AML-193 (cell line): ENCODE measurements around the gene DHRS4L2.
A peak's percentile ranks its signal among the peaks of the same experiment; 100 is the strongest.
"Not testable (repeated sequence)": the region's sequence is repeated elsewhere in the genome, so short reads cannot be mapped to it uniquely, and the experiment has no call there.

Experiments used
- DNase-seq, 2 experiments: peaks; one replicate each; lab custom pipeline; 2025; lab: John Stamatoyannopoulos, UW

DHRS4L2 gene

DNA sequence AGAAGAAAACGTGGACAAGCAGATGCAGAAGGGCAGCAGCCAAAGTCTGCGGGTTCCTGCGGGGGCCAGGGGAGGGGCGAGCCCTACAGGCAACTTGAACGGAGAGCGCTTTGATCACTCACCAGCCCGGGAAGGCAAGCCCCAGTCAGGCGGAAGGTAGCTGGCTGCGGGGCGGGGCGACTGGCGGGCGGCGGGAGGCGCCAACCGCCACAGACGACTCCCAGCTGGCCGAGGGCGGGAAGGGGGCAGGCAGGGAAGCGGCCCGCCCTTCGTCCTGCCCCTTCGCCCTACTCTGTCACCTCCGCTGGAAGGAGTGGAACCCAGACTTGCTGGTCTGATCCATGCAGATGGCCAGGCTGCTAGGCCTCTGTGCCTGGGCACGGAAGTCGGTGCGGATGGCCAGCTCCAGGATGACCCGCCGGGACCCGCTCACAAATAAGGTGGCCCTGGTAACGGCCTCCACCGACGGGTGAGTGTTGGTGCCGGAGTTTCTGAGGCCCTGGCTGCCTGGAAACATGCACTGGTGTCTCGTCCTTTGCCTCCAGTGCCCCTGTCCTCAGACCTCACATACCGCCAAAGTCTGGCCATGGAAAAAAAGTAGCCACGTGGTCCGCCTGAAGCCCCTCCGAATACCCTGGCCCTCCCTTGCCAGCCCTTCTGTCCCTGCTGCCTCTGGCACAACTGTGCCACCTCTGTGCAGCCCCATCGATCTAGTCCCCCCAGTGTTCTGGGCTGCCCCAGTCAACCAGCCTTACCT lies at the start of gene DHRS4L2:
DHRS4L2 (plus strand) TSS at position 323 of the 757 bp plus-strand sequence; CDS start at position 342, 19 bp downstream.
- peak; percentile 71 to 74 for DNase-seq

DNA sequence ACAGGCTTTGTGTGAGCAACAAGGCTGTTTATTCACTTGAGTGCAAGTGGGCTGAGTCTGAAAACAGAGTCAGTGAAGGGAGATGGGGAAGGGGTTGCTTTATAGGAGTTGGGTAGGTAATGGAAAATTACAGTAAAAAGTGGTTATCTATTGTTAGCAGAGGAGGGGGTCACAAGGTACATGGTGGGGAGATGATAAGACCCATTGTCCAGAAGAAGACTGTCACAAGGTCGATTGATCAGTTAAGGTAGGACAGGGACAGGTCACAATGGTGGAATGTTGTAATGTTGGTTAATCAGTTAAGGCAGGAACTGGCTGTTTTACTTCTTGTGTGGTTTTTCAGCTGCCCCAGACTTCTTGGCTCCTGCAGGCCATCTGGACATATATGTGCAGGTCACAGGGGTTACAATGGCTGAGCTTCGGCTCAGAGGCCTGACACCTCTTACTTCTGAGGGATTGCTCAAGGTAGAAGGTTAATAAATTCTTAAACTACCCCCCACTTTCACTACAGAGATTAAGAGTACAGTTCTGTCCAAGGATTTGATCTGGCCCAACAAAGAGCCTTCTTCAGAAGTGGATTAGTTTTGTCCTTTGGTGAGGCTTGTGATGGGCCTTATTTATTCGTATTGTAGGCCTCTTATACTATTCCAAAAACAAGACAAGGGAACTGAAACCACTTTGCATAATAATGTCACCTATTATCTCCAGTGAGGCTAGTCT lies 49.0 kb upstream of the DHRS4L2 start:
- DNase-seq: no peak

DNA sequence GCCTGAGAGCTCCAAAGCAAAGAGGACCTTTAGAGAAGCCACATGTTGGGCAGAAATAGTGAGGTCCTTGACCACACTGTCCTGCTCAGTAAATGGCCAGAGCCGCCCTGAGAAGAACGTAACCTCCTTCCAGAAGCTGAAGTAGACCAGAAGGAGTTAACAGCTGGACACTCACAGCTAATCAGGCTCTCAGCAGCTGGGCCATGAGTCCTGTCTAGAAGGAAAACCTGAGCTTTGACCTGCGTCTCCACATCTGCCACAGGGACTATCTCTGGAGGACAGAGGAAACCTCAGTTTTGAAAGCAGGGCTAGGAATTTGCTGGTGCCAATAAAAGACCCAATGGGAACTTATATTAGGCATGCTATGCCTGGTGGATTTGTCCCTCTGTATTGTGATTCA lies 47.5 kb upstream of the DHRS4L2 start:
- no peak for DNase-seq

DNA sequence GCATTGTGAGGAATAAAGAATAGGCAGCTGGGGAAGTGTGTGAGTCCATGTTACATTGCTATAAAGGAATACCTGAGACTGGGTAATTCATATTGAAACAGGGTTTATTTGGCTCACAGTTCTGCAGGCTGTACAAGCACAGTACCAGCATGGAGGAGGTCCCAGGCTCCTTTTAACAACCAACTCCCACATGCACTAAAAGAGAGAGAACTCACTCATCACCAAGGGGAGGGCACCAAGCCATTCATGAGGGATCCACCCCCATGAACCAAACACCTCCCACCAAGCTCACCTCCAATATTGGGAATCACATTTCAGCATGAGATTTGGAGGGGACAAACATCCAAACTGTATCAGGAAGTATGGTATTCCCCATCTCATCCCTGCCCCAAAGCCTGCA lies 47.1 kb upstream of the DHRS4L2 start:
- DNase-seq: no peak

DNA sequence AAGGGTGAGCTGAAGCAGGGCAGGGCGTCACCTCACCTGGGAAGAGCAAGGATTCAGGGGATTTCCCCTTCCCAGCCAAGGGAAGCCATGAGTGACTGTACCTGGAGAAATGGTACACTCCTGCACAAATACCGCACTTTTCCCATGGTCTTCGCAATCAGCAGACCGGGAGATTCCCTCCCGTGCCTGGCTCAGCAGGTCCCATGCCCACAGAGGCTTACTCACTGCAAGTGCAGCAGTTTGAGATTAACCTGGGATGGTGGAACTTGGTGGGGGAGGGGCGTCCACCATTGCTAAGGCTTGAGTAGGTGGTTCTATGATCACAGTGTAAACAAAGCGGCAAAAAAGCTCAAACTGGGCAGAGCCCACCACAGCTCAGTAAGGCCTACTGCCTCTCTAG lies 46.1 kb upstream of the DHRS4L2 start:
- DNase-seq: no peak

DNA sequence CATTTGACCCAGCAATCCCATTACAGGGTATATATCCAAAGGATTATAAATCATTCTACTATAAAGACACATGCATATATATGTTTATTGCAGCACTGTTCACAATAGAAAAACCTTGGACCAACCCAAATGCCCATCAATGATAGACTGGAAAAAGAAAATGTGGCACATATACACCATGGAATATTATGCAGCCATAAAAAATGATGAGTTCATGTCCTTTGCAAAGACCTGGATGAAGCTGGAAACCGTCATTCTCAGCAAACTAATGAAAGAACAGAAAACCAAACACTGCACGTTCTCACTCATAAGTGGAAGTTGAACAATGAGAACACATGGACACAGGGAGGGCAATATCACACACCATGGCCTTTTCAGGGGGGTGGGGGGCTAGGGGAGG lies 39.7 kb upstream of the DHRS4L2 start:
- DNase-seq: not testable (repeated sequence)

DNA sequence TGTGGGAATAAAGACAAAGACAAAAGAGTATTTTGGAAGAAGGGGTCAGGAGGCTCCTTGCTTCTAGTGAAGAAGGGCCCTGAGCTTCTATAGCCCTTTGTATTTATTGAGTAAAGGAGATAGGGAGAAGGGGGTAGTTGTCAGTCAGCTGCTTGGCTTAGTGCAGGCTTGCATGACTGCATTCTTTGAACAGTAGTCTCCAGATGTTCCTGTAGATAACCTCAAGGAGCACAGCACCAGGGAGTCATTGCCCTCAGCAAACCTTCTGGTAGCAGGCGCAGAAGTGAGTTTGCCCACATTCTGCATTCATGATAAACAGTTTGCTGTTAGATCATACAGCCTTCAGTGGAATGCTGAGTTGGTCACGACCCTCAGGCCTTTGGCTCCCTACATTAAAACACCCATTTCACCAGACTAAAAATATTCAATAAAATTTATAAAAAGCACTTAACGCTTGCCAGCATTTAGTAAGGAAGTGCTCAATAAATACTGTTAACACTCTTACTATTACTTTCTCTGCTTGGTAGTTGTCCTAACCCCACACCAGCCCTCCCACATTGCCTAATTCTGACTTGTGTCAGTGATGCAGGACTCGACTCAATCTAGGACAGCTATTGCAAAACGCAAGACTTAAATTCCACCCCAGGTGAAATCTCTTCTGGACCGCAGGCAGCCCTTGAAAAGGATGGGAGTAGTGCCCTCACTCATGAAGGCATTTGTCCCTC lies 38.2 kb upstream of the DHRS4L2 start:
- DNase-seq: no peak

DNA sequence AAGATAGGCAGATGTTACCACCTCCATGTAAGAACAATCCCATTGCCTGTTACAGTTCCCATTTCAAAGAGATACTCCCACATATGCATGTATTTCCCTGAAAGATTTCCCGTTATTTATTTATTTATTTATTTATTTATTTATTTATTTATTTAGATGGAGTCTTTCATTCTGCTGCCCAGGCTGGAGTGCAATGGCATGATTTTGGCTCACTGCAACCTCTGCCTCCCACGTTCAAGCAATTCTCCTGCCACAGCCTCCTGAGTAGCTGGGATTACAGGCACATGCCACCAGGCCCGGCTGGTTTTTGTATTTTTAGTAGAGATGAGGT lies 37.6 kb upstream of the DHRS4L2 start:
- not testable (repeated sequence) for DNase-seq

DNA sequence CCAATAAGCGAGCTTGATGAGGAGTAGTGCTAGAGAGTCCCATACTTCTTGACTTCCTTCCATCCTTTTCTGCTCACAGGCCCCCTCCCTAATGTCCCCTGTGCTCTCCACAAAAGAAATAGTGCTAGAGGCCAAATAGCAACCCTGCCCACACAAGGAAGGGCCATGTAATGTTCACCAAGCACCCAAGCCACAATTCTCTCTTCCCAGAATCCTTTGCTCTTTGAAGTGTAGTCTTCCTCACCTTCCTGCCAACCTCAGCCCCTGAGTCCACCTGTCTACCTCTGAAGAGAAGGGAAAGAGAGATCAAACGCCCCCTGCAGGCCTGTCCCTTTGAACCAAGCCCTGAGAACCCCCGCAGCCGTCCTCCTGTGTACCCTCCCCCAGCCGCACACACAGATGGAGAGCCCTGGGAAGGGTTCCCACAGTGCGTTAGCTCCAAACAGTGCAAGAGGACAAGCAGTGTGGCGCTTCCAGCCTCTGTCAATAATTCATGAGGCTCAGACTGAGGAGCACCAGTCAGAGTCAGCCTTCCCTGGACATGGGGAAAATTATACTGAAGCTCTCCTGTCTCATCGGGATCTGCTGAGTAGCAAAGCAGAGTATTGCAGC lies 37.0 kb upstream of the DHRS4L2 start:
- no peak for DNase-seq

DNA sequence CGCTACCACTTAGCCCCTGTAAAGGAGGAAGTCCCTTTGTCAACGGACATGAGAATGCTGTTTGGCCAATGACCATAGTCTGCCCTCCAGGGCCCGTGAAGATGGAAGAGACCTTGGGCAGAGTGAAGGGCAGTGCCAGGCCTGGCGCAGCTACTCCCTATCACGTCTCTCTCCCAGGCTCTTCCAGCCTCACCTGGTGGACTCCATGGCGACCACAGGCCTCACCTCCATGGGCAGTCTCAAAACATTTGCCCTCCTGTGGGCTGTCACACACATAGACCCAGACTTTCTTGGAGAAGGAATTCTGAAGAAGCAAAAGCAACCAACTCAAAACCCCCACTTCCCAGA lies 35.6 kb upstream of the DHRS4L2 start:
- DNase-seq: not testable (repeated sequence)

DNA sequence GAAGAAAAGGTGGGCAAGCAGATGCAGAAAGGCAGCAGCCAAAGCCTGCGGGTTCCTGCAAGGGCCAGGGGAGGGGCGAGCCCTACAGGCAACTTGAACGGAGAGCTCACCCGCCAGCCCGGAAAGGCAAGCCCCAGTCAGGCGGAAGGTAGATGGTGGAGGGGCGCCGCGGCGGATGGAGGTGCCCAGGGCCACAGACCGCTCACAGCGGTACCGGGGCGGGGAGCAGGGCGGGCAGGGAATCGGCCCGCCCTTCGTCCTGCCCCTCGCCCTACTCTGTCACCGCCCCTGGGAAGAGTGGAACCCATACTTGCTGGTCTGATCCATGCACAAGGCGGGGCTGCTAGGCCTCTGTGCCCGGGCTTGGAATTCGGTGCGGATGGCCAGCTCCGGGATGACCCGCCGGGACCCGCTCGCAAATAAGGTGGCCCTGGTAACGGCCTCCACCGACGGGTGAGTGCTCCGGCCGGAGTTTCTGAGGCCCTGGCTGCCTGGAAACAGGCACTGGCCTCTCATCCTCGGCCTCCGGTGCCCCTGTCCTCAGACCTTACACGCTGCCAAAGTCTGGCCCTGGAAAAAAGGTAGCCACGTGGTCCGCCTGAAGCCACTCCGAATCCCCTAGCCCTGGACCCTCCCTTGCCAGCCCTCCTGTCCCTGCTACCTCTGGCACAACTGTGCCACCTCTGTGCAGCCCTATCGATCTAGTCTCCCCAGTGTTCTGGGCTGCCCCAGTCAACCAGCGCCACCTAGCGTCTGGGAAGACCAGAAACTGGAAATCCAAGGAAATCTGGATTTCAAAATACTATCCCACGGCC lies 35.1 kb upstream of the DHRS4L2 start, which contains the start of gene DHRS4:
DHRS4 (plus strand) TSS at position 307 of the 815 bp plus-strand sequence; CDS start at position 326, 19 bp downstream.
- DNase-seq: peak; percentile 30 to 62

DNA sequence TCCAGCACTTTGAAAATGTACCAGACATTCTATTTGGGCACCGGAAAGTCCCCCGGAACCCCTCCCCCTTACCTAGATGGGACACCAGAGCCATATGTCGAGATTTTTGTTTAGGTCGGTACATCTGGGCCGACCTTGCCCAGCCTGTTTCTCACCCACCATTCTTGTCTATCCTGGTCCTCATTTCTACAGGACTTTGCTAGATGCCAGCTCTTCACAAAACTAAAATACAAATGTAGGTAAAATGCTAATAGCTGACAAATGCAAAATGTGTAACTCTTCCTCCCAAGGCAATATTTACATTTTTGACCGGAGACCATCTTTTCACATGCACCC lies 34.5 kb upstream of the DHRS4L2 start:
- DNase-seq: not testable (repeated sequence)

DNA sequence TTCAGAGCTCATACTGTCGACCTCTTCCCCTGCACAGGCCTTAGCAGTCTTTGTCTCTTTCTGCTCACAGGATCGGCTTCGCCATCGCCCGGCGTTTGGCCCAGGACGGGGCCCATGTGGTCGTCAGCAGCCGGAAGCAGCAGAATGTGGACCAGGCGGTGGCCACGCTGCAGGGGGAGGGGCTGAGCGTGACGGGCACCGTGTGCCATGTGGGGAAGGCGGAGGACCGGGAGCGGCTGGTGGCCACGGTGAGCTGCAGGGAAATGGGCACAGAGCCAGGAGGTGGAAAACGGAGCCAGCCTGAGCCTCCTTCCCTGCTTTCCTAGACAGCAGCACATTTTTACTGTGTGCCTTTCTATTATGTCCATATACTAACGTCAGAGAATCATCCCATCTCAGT lies 33.8 kb upstream of the DHRS4L2 start:
- not testable (repeated sequence) for DNase-seq

DNA sequence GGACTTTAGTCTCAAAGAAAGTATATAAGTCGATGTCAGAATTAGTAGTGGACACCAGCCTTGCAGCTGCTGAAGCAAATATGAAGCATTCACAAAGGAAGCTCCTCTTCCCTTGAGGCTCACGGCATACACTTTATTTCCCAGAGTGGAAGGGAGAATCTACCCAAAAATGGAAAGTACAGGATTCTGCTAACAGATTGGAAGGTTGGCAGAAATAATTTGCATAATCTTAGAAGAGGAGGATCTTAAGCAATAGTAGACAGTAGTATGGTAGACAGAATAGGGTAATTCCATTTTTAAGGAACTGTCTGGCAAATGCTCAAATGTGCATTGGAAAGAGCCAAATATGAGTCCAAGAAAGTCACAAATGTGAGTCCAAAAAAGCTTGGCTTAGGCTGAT lies 32.9 kb upstream of the DHRS4L2 start:
- not testable (repeated sequence) for DNase-seq

DNA sequence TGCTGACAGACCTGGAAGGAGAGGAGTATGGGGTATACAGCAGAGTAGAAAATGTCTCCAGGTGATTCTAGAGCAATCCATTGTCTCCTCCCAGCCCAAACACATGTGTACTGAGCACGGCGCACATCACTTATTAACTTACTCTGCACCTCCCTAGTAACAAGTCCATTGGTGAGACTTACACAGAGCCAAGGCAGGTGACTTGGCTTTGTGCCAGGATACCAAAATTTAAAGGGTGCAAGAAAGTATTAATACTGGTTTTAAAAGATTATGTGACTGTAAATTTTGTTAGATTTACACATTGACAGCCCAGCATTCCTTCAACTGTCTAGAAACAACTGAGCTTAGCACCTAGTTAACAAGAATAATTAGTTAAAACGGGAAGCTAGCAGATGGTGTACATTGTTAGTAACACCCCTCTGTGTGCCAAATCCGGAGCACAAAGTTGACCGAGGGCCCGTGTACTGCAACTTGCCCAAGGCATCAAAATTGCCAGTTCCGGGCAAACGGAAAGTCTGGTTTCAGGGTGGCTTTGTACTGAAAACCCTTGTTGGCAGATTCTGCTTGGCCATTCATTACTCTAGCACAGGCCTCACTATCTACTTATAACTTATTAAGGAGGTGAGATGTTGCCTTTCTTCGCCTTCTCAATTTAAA lies 30.7 kb upstream of the DHRS4L2 start:
- not testable (repeated sequence) for DNase-seq

DNA sequence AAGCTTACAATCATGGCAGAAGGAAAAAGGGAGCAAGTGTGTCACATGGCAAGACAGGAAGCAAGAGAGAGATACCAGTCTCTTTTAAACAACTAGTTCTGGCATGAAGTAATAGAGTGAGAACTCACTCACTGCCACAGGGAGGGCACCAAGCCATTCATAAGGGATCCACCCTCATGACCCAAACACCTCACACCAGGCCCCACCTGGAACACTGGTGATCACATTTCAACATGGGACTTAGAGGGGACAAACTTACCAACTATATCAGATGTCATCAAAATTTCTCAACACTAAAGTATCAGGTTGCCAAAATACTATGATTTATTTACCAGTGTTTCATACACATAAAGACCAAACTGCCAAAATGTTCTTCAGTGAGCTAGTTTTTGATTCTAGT lies 27.8 kb upstream of the DHRS4L2 start:
- not testable (repeated sequence) for DNase-seq

DNA sequence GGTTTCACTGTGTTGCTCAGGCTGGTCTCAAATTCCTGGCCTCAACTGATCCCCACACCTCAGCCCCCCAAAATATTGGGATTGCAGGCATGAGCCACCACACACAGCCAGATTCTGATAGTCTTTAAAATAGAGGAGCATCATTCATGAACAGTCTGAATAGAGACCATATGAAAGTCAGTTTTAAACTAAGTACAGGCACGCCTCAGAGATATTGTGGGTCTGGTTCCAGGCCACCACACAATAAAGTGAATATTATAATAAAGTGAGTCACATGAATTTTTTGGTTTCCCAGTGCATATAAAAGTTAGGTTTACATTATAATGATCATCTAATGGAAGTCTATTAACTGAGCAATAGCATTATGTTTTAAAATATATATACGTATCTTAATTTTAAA lies 27.0 kb upstream of the DHRS4L2 start:
- not testable (repeated sequence) for DNase-seq

DNA sequence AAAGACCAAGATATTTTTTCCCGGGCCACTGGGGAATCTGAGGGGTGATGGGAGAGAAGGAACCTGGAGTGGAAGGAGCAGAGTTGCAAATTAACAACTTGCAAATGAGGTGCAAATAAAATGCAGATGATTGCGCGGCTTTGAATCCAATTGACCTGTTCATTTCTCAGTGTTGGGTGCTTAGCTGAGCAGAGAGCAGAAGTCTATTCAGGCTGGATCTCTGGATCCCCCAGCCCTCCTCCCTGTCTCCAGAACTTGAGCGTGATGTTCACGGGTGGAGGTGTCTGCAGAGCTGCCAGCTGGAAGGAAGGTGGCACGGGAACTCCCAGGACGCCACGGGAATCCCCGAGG lies 19.6 kb upstream of the DHRS4L2 start:
- not testable (repeated sequence) for DNase-seq

DNA sequence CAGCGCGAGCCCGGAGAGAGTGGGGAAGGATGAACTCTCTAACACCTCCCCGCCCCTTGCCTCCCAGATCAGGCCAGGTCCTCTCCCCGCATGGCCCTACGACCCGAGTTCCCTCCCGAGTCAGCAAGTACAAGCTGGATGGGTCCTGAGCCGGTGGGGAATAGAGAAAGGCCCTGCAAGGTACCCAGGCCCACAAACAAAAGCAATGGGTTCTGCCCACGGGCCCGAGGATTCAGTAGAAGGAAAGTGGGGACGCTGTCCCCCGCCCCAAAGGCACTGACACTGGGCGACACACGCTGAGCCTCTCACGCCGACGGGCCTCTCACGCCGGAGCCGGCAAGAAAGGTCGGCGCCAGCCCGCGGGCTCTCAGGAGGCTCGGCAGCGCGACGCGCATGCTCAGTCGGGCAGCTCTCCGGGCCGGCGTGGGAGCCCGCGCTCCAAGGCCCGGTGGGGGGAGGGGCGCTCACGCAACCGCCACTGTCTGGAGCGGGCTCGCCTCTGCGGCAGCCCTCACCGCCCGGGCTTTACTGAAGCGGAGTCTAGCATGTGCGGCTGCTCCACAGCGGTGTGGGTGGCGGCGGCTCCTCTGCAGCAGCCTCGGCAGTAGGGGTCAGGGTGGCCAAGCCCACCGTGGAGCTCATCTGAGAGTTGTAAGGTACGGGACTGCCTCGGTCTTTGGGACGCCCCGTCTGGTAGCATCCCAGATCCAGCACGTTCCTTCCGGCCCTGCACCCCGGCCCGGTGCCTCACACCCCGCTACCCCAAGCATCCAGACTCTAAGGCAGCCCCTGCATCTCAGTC lies 19.0 kb upstream of the DHRS4L2 start:
- DNase-seq: not testable (repeated sequence)

DNA sequence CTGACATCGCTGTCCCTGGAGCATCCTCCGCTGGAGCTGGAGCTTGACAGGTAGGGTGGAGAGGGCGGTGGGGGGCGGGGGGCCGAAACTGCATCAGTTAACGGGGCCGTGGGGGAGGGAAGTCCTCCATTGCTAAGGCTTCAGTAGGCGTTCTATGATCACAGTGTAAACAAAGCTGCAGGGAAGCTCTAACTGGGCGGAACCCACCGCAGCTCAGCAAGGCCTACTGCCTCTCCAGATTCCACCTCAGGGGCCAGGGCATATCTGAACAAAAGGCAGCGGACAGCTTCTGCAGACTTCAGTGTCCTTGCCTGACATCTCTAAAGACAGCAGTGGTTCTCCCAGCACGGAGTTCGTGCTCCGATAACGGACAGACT lies 18.5 kb upstream of the DHRS4L2 start:
- not testable (repeated sequence) for DNase-seq
